Heart right ventricle (tissue), 16 donors: ENCODE data around the gene CSNK2B. TPM values are rescaled to one million over a fixed set of nuclear protein-coding genes. Genes with fewer than 3 reads are reported as not detected.

Source experiments
- ATAC-seq, 8 donors: fragments of 200-7000 bp; cut with Tn5 transposase; one replicate each; pipeline ENCODE4 v1.9.1; 2020; ENCODE audit warnings: mild to moderate bottlenecking in 8 of 8, moderate library complexity in 8 of 8, moderate number of reproducible peaks in 1 of 8
- DNase-seq, 2 donors: peaks; one replicate each; pipeline ENCODE4 v3.0.0-alpha.2; 2020
- H3K27ac ChIP-seq, 10 donors: fragments of 200-600 bp; sonication (generic) in 2 of 10; one replicate each; pipeline versions ENCODE4 v1.5.0 to v1.8.0; 2020 to 2022; ENCODE audit warnings: mild to moderate bottlenecking in 3 of 10
- H3K27me3 ChIP-seq, 7 donors: fragments of 200-600 bp; one replicate each; pipeline ENCODE4 v1.8.0; 2021 to 2022; ENCODE audit warnings: mild to moderate bottlenecking in 2 of 7
- H3K36me3 ChIP-seq, 9 donors: fragments of 200-600 bp; sonication (generic) in 1 of 9; one replicate each; pipeline versions ENCODE4 v1.5.0 to v1.8.0; 2020 to 2022; ENCODE audit warnings: mild to moderate bottlenecking in 2 of 9
- H3K4me1 ChIP-seq, 9 donors: fragments of 200-600 bp; sonication (generic) in 1 of 9; one replicate each; pipeline versions ENCODE4 v1.5.0 to v1.8.0; 2020 to 2022; ENCODE audit warnings: mild to moderate bottlenecking in 4 of 9
- H3K4me3 ChIP-seq, 10 donors: fragments of 200-600 bp; sonication (generic) in 2 of 10; one replicate each; pipeline versions ENCODE4 v1.5.0 to v1.8.0; 2020 to 2022; ENCODE audit warnings: mild to moderate bottlenecking in 7 of 10, moderate library complexity in 2 of 10
- H3K9me3 ChIP-seq, 11 donors: fragments of 200-600 bp in 10 of 11; sonication (generic) in 2 of 11; one replicate each; pipeline versions ENCODE4 v1.5.0 to v1.8.0; 2013 to 2022; ENCODE audit warnings: mild to moderate bottlenecking in 2 of 11, control low read depth in 1 of 11, moderate library complexity in 1 of 11
- CTCF ChIP-seq, 9 donors: fragments of 200-600 bp; sonication (generic) in 2 of 9; IDR thresholded peaks; one replicate each; pipeline versions ENCODE4 v1.5.0 to v1.8.0; 2021 to 2022; ENCODE audit warnings: antibody characterized with exemption in 9 of 9, mild to moderate bottlenecking in 5 of 9, moderate library complexity in 1 of 9
- WGBS, 2 donors: extraction: QIAGEN DNeasy Blood & Tissue Kit; methylation state at CpG; one replicate each; pipeline ENCODE4 v1.1.7; 2013; ENCODE audit warnings: inconsistent platforms in 1 of 2; 5-methylcytosine and 5-hydroxymethylcytosine counted together
- intact Hi-C, 10 donors: fragments of 100-400 bp; cut with DNase I; formaldehyde crosslinking; loops; one replicate each; pipeline versions ENCODE4 v1.11.1 to v1.14.2; 2022
- polyA plus RNA-seq, 2 donors: library from polyadenylated mRNA; stranded (reverse); fragments of 200-250 nt; gene quantifications; one replicate each; pipeline ENCODE4 v1.2.3, GENCODE V29; 2013
- total RNA-seq, 10 donors: library from RNA; stranded (reverse); fragmentation: NEBNext Ultra II Directional in 3 of 10; extraction: Animal tissue kit (Norgen Biotek cat#: 25700) in 3 of 10; gene quantifications; one replicate each; pipeline versions ENCODE4 v1.2.1 to v1.2.4, GENCODE V29; 2021 to 2023
- donor health status: Arrhythmogenic right ventricular cardiomyopathy.
- donor health status: ischemic (EF 13 %, LVEDD 7.1; RV severe dilation, severe dysfunction).
- donor health status: healthy with polysubstance abuse.
- donor health status: DM: no; HTN: yes; CAD: no.
- donor health status: DM: no; HTN: no; CAD: no.
- donor health status: ischemic (EF 25% LVEDD 6.9; RV normal size, moderate dysfunction).
- donor health status: ischemic (EF 25% LVEDD 5.7; RV mildly dilated, moderate dysfunction).
- donor health status: healthy.
- donor health status: DM: yes; HTN: yes; CAD: no.
- donor health status: Ischemic cardiomyopathy.
- donor health status: ischemic (EF 35%, LVEDD 5.7; RV mildly dilated, moderate dysfunction).
- donor health status: nonischemic (EF 11% LVEDD 7.7; RV severe dilation, severe dysfunction).
- donor health status: DM: yes; HTN: yes; CAD: no.
- donor health status: PGD.
- donor health status: ischemic (EF 29% LVEDD 5.4; RV normal size, mild dysfunction).
- donor health status: nonischemic (EF 23%, LVEDD 6.1; RV moderate dilation, normal function).

The CSNK2B gene
- total and polyA plus RNA-seq, 12 donors: 101 to 199 (median 115) TPM

GRCh38 chr6:31620586-31621319 is 45.1 kb upstream of the CSNK2B start, which contains the start of gene PRRC2A:
Gene PRRC2A, plus strand, starts transcription at chr6:31620715. Its CDS starts 2,075 bp downstream, at chr6:31622790.
- H3K4me3 ChIP-seq: peak within 1 kb of the TSS; percentile 68 to 99 (median 80)
- DNase-seq (peak; percentile 81 to 92), ATAC-seq (peak; percentile 20 to 94 (median 44))
- 1% methylated on average over 37 to 66 of the region's 67 CpGs for WGBS, 2 donors
- peaks cover 0 to 24% (median 21%) of the 10 kb centered on the region in 9 donors for H3K4me1 ChIP-seq
- peaks cover 0 to 36% (median 25%) of the 10 kb centered on the region in 9 donors for H3K36me3 ChIP-seq
- intact Hi-C loops: loop anchor here in 2 of 10 donors (1.0 to 5.0 kb wide), 3 partner anchors 32 to 277 kb away; partner anchors contain the start of genes BAG6 (in 2 of the 2) and EHMT2 (in 1 of the 2)
- TF ChIP-seq CTCF (IDR thresholded peaks at IDR 0.05): no peak
- H3K9me3 ChIP-seq: no peaks in the 10 kb centered on the region
- H3K27ac ChIP-seq: peak within 1 kb of the TSS; percentile 89 to 99 (median 96)
- H3K27me3 ChIP-seq: no peaks in the 10 kb centered on the region

- no peaks in the 10 kb centered on the region for H3K27me3 ChIP-seq
- DNase-seq (no peak), ATAC-seq (no peak)
- H3K9me3 ChIP-seq: no peaks in the 10 kb centered on the region
- H3K4me3 ChIP-seq: peak overlapping the region; percentile 68 to 99 (median 80)
- TF ChIP-seq CTCF (IDR thresholded peaks at IDR 0.05): no peak
- H3K4me1 ChIP-seq: peaks cover 0 to 24% (median 21%) of the 10 kb centered on the region in 9 donors
- intact Hi-C loops: loop anchor here in 2 of 10 donors (2.0 to 5.0 kb wide), 2 partner anchors 31 to 276 kb away; partner anchors contain the start of genes BAG6 (in 1 of the 2) and EHMT2 (in 1 of the 2)
- 6 to 8% methylated on average over 15 of the region's 15 CpGs for WGBS, 2 donors
- peak overlapping the region; percentile 83 to 99 (median 96) for H3K27ac ChIP-seq
- peaks cover 0 to 42% (median 29%) of the 10 kb centered on the region in 9 donors for H3K36me3 ChIP-seq
Observed at GRCh38 chr6:31621320-31621939, 44.5 kb upstream of the CSNK2B start.

GRCh38 chr6:31621991-31622390 is 43.9 kb upstream of the CSNK2B start:
- H3K4me3 ChIP-seq: peak overlapping the region in 8 of 10 donors; percentile 70 to 99 (median 86)

More at GRCh38 chr6:31621991-31622390, 43.9 kb upstream of the CSNK2B start:
- peak overlapping the region in 8 of 10 donors; percentile 12 to 99 (median 95) for H3K27ac ChIP-seq
- H3K4me1 ChIP-seq: peaks cover 0 to 24% (median 21%) of the 10 kb centered on the region in 9 donors
- no peaks in the 10 kb centered on the region for H3K9me3 ChIP-seq
- ATAC-seq (no peak), DNase-seq (no peak)
- no peaks in the 10 kb centered on the region for H3K27me3 ChIP-seq
- TF ChIP-seq CTCF (IDR thresholded peaks at IDR 0.05): no peak
- peaks cover 0 to 48% (median 35%) of the 10 kb centered on the region in 9 donors for H3K36me3 ChIP-seq
- intact Hi-C loops: loop anchor here in 2 of 10 donors (2.0 to 5.0 kb wide), 2 partner anchors 31 to 275 kb away; partner anchors contain the start of genes BAG6 (in 1 of the 2) and EHMT2 (in 1 of the 2)
- WGBS, 2 donors: 21 to 26% methylated on average over 4 of the region's 4 CpGs
